Large intestine (tissue), 3 donors: Measurements from ENCODE around the gene KCTD14. TPM values are rescaled to one million over a fixed set of nuclear protein-coding genes. Genes with fewer than 3 reads are reported as not detected.
"Not testable (repeated sequence)": the region's sequence is repeated elsewhere in the genome, so short reads cannot be mapped to it uniquely, and the experiment has no call there.

Source experiments
- DNase-seq, 2 donors: peaks; one replicate each; pipeline versions ENCODE4 v3.0.0 to v3.0.0-alpha.2; 2013
- H3K27ac ChIP-seq: one replicate; pipeline ENCODE4 v1.5.1; 2013; ENCODE audit warnings: low read length
- H3K27me3 ChIP-seq: 2 replicates; pipeline ENCODE4 v1.6.1; 2013; ENCODE audit warnings: low read length; ENCODE audit not compliant: control insufficient read depth, insufficient read depth
- H3K36me3 ChIP-seq: 2 replicates; pipeline ENCODE4 v1.6.1; 2013; ENCODE audit warnings: low read length; ENCODE audit not compliant: control insufficient read depth, insufficient read depth
- H3K4me1 ChIP-seq: one replicate; pipeline ENCODE4 v1.6.1; 2013; ENCODE audit warnings: low read length; ENCODE audit not compliant: control insufficient read depth, insufficient read depth
- H3K4me3 ChIP-seq: one replicate; pipeline ENCODE4 v1.5.1; 2013; ENCODE audit warnings: low read length
- H3K9me3 ChIP-seq: one replicate; pipeline ENCODE4 v1.6.1; 2013; ENCODE audit warnings: mild to moderate bottlenecking, low read depth, low read length, moderate library complexity; ENCODE audit not compliant: control insufficient read depth
- WGBS: methylation state at CpG from one replicate; pipeline ENCODE4 v1.1.5; 2013; ENCODE audit warnings: low lambda C conversion rate; ENCODE audit not compliant: insufficient coverage; 5-methylcytosine and 5-hydroxymethylcytosine counted together
- polyA plus RNA-seq: library from polyadenylated mRNA; unstranded; fragments of 120-200 nt; gene quantifications from one replicate; pipeline ENCODE4 v1.2.1, GENCODE V29; 2013

Gene KCTD14
- polyA plus RNA-seq, 1 donor, result 3.1 TPM

- H3K27ac ChIP-seq, result no peak overlapping the region
- H3K27me3 ChIP-seq, result no peaks in the 10 kb centered on the region
- DNase-seq, result no peak
- no peaks in the 10 kb centered on the region for H3K9me3 ChIP-seq
- H3K36me3 ChIP-seq, result no peaks in the 10 kb centered on the region
- no peak overlapping the region for H3K4me3 ChIP-seq
- no peaks in the 10 kb centered on the region for H3K4me1 ChIP-seq
These were observed 2.3 kb upstream of the KCTD14 start for GRCh38 chr11:78025378-78025777.

GRCh38 chr11:78023426-78023825, 350 bp upstream of the KCTD14 start:
- H3K4me1 ChIP-seq, result no peaks in the 10 kb centered on the region
- H3K27me3 ChIP-seq, result no peaks in the 10 kb centered on the region
- no peak for DNase-seq
- H3K9me3 ChIP-seq, result no peaks in the 10 kb centered on the region
- peak overlapping the region; percentile 43 for H3K4me3 ChIP-seq
- WGBS, result 80% methylated on average over 1 of the region's 7 CpGs
- no peak overlapping the region for H3K27ac ChIP-seq
- no peaks in the 10 kb centered on the region for H3K36me3 ChIP-seq

GRCh38 chr11:78021611-78022010, 1.5 kb downstream of the KCTD14 start:
- no peak overlapping the region for H3K4me3 ChIP-seq
- no peak overlapping the region for H3K27ac ChIP-seq
- H3K9me3 ChIP-seq, result no peaks in the 10 kb centered on the region
- no peaks in the 10 kb centered on the region for H3K27me3 ChIP-seq
- no peak for DNase-seq
- no peaks in the 10 kb centered on the region for H3K36me3 ChIP-seq
- H3K4me1 ChIP-seq, result no peaks in the 10 kb centered on the region
- WGBS, result 100% methylated on average over 1 of the region's 6 CpGs

GRCh38 chr11:78020246-78020645, 2.8 kb downstream of the KCTD14 start:
- WGBS, result no CpG with 5 or more reads among the region's 3 CpGs
- no peaks in the 10 kb centered on the region for H3K36me3 ChIP-seq
- no peaks in the 10 kb centered on the region for H3K27me3 ChIP-seq
- H3K9me3 ChIP-seq, result no peaks in the 10 kb centered on the region
- no peak overlapping the region for H3K27ac ChIP-seq
- no peaks in the 10 kb centered on the region for H3K4me1 ChIP-seq
- no peak overlapping the region for H3K4me3 ChIP-seq
- DNase-seq, result no peak

- DNase-seq, result no peak
- no peaks in the 10 kb centered on the region for H3K4me1 ChIP-seq
- H3K27ac ChIP-seq, result no peak overlapping the region
- H3K9me3 ChIP-seq, result no peaks in the 10 kb centered on the region
- H3K27me3 ChIP-seq, result no peaks in the 10 kb centered on the region
- H3K36me3 ChIP-seq, result no peaks in the 10 kb centered on the region
- no peak overlapping the region for H3K4me3 ChIP-seq
- 61% methylated on average over 2 of the region's 4 CpGs for WGBS
These were observed 3.3 kb downstream of the KCTD14 start for GRCh38 chr11:78019808-78020207.

GRCh38 chr11:78015878-78016277, 7.2 kb downstream of the KCTD14 start:
- WGBS, result no CpG with 5 or more reads among the region's 1 CpG
- Histone ChIP-seq H3K27me3 (no peaks in the 10 kb centered on the region), H3K9me3 (no peaks in the 10 kb centered on the region)

GRCh38 chr11:78014937-78015520, 8.0 kb downstream of the KCTD14 start:
- not testable (repeated sequence) for H3K4me3 ChIP-seq, H3K27ac ChIP-seq, H3K4me1 ChIP-seq, H3K27me3 ChIP-seq, H3K9me3 ChIP-seq, DNase-seq, H3K36me3 ChIP-seq
- no CpG with 5 or more reads among the region's 6 CpGs for WGBS

More at GRCh38 chr11:78015878-78016277, 7.2 kb downstream of the KCTD14 start:
- Histone ChIP-seq H3K4me3 (no peak overlapping the region), H3K36me3 (no peaks in the 10 kb centered on the region), H3K4me1 (no peaks in the 10 kb centered on the region), H3K27ac (no peak overlapping the region)
- DNase-seq, result no peak

- no peak for DNase-seq
- Histone ChIP-seq H3K36me3 (no peaks in the 10 kb centered on the region), H3K27me3 (no peaks in the 10 kb centered on the region), H3K27ac (no peak overlapping the region), H3K4me1 (no peaks in the 10 kb centered on the region), H3K4me3 (no peak overlapping the region), H3K9me3 (no peaks in the 10 kb centered on the region)
- WGBS, result no CpG with 5 or more reads among the region's 2 CpGs
These were observed 11.8 kb downstream of the KCTD14 start for GRCh38 chr11:78011301-78011700.

- H3K27ac ChIP-seq, result no peak overlapping the region
- H3K9me3 ChIP-seq, result no peaks in the 10 kb centered on the region
- no peaks in the 10 kb centered on the region for H3K4me1 ChIP-seq
- H3K4me3 ChIP-seq, result no peak overlapping the region
- no peaks in the 10 kb centered on the region for H3K36me3 ChIP-seq
- 67% methylated on average over 1 of the region's 6 CpGs for WGBS
- no peak for DNase-seq
- H3K27me3 ChIP-seq, result no peaks in the 10 kb centered on the region
These were observed 12.3 kb downstream of the KCTD14 start for GRCh38 chr11:78010755-78011154.

- WGBS, result no CpG with 5 or more reads among the region's 1 CpG
These were observed 12.8 kb downstream of the KCTD14 start for GRCh38 chr11:78010304-78010703.

GRCh38 chr11:78009062-78009461, 14.0 kb downstream of the KCTD14 start:
- Histone ChIP-seq H3K4me1 (no peaks in the 10 kb centered on the region), H3K4me3 (no peak overlapping the region), H3K36me3 (no peaks in the 10 kb centered on the region), H3K9me3 (no peaks in the 10 kb centered on the region), H3K27me3 (no peaks in the 10 kb centered on the region), H3K27ac (no peak overlapping the region)
- DNase-seq, result no peak
- WGBS, result no CpG with 5 or more reads among the region's 2 CpGs

More at GRCh38 chr11:78010304-78010703, 12.8 kb downstream of the KCTD14 start:
- Histone ChIP-seq H3K27me3 (no peaks in the 10 kb centered on the region), H3K9me3 (no peaks in the 10 kb centered on the region), H3K27ac (no peak overlapping the region), H3K4me3 (no peak overlapping the region), H3K36me3 (no peaks in the 10 kb centered on the region), H3K4me1 (no peaks in the 10 kb centered on the region)
- no peak for DNase-seq
